Tibial nerve (tissue), 4 donors: ENCODE data around the gene LZTR1. TPM values are rescaled to one million over a fixed set of nuclear protein-coding genes. Genes with fewer than 3 reads are reported as not detected.

ENCODE experiments used
- DNase-seq, 2 donors: peaks; one replicate each; pipeline ENCODE4 v3.0.0-alpha.2; 2019; ENCODE audit warnings: low spot score in 2 of 2
- H3K27ac ChIP-seq, 4 donors: fragments of 200-600 bp; sonication (generic) in 3 of 4; one replicate each; pipeline ENCODE4 v1.5.1; 2017 to 2019; ENCODE audit warnings: mild to moderate bottlenecking in 1 of 4
- H3K27me3 ChIP-seq, 2 donors: fragments of 200-600 bp; sonication (generic) in 1 of 2; one replicate each; pipeline versions ENCODE4 v1.5.1 to v1.6.0; 2017 to 2019
- H3K36me3 ChIP-seq, 3 donors: fragments of 200-600 bp; sonication (generic); one replicate each; pipeline ENCODE4 v1.5.1; 2018 to 2019
- H3K4me1 ChIP-seq, 4 donors: fragments of 200-600 bp; sonication (generic) in 3 of 4; one replicate each; pipeline ENCODE4 v1.5.1; 2017 to 2019
- H3K4me3 ChIP-seq, 4 donors: fragments of 200-600 bp; sonication (generic) in 3 of 4; one replicate each; pipeline ENCODE4 v1.5.1; 2017 to 2019; ENCODE audit warnings: mild to moderate bottlenecking in 1 of 4, moderate library complexity in 1 of 4
- H3K9me3 ChIP-seq, 4 donors: fragments of 200-600 bp; sonication (generic) in 3 of 4; one replicate each; pipeline ENCODE4 v1.5.1; 2017 to 2019
- CTCF ChIP-seq, 5 experiments: fragments of 200-600 bp in 3 of 5; fragments of 450-650 bp in 2 of 5; sonication (generic) in 3 of 5; IDR thresholded peaks; one replicate each; pipeline ENCODE4 v1.5.1; 2016 to 2019; ENCODE audit warnings: antibody characterized with exemption in 5 of 5, mild to moderate bottlenecking in 3 of 5, moderate library complexity in 2 of 5
- EP300 ChIP-seq, 2 donors: sonication (generic); formaldehyde crosslinking; IDR thresholded peaks; one replicate each; pipeline ENCODE4 v1.6.1; 2017; ENCODE audit warnings: antibody characterized with exemption in 2 of 2, mild to moderate bottlenecking in 1 of 2
- POLR2A ChIP-seq, 2 donors: fragments of 450-650 bp; IDR thresholded peaks; one replicate each; pipeline ENCODE4 v1.6.1; 2017; ENCODE audit warnings: antibody characterized with exemption in 2 of 2, mild to moderate bottlenecking in 2 of 2, moderate library complexity in 2 of 2
- WGBS, 2 donors: methylation state at CpG; one replicate each; pipeline ENCODE4 v1.1.5; 2018; 5-methylcytosine and 5-hydroxymethylcytosine counted together
- total RNA-seq, 4 donors: library from RNA; depleted of rRNA; stranded (reverse); fragments of >200 nt; gene quantifications; one replicate each; pipeline ENCODE4 v1.1.0, GENCODE V29; 2016

LZTR1 gene
- total RNA-seq, 4 donors from 2014 or later: 59.8 to 127 (median 66.5) TPM

- H3K4me3 ChIP-seq: no peak overlapping the region
- H3K27ac ChIP-seq: no peak overlapping the region
- no peak for DNase-seq
- peaks cover 0 to 21% of the 10 kb centered on the region in 2 donors for H3K27me3 ChIP-seq
- H3K36me3 ChIP-seq: no peaks in the 10 kb centered on the region
- H3K4me1 ChIP-seq: no peaks in the 10 kb centered on the region
- no peaks in the 10 kb centered on the region for H3K9me3 ChIP-seq
- 85 to 87% methylated on average over 20 to 26 of the region's 27 CpGs for WGBS, 2 donors
- TF ChIP-seq EP300 (IDR thresholded peaks at IDR 0.05) (no peak), CTCF (IDR thresholded peaks at IDR 0.05) (no peak), POLR2A (IDR thresholded peaks at IDR 0.05) (no peak)
Measured at GRCh38 chr22:21025763-21026755, 44.0 kb downstream of the LZTR1 start.

GRCh38 chr22:21026783-21027692 is 44.9 kb downstream of the LZTR1 start:
- peaks cover 0 to 8% (median 4%) of the 10 kb centered on the region in 4 donors for H3K4me1 ChIP-seq
- TF ChIP-seq CTCF (IDR thresholded peaks at IDR 0.05) (no peak), POLR2A (IDR thresholded peaks at IDR 0.05) (no peak), EP300 (IDR thresholded peaks at IDR 0.05) (no peak)
- DNase-seq: no peak
- H3K4me3 ChIP-seq: no peak overlapping the region
- H3K27me3 ChIP-seq: peaks cover 0 to 29% of the 10 kb centered on the region in 2 donors
- WGBS, 2 donors: 66 to 69% methylated on average over 13 to 14 of the region's 14 CpGs
- H3K9me3 ChIP-seq: no peaks in the 10 kb centered on the region
- H3K36me3 ChIP-seq: no peaks in the 10 kb centered on the region
- H3K27ac ChIP-seq: no peak overlapping the region

GRCh38 chr22:21028277-21029251 is 46.5 kb downstream of the LZTR1 start:
- Histone ChIP-seq H3K27me3 (peaks cover 0 to 40% of the 10 kb centered on the region in 2 donors), H3K36me3 (no peaks in the 10 kb centered on the region), H3K4me1 (peaks cover 0 to 18% (median 9%) of the 10 kb centered on the region in 4 donors), H3K27ac (no peak overlapping the region), H3K9me3 (no peaks in the 10 kb centered on the region), H3K4me3 (no peak overlapping the region)
- TF ChIP-seq CTCF (IDR thresholded peaks at IDR 0.05) (no peak), POLR2A (IDR thresholded peaks at IDR 0.05) (no peak), EP300 (IDR thresholded peaks at IDR 0.05) (no peak)
- no peak for DNase-seq
- 87 to 100% methylated on average over 1 to 10 of the region's 13 CpGs for WGBS, 2 donors

- no peak for DNase-seq
Measured at GRCh38 chr22:21029486-21030025, 47.5 kb downstream of the LZTR1 start.

More at GRCh38 chr22:21029486-21030025, 47.5 kb downstream of the LZTR1 start:
- H3K27me3 ChIP-seq: peaks cover 0 to 40% of the 10 kb centered on the region in 2 donors
- H3K4me3 ChIP-seq: no peak overlapping the region
- peaks cover 0 to 18% (median 9%) of the 10 kb centered on the region in 4 donors for H3K4me1 ChIP-seq
- H3K27ac ChIP-seq: no peak overlapping the region
- TF ChIP-seq CTCF (IDR thresholded peaks at IDR 0.05) (no peak), POLR2A (IDR thresholded peaks at IDR 0.05) (no peak), EP300 (IDR thresholded peaks at IDR 0.05) (no peak)
- WGBS, 2 donors: 57 to 59% methylated on average over 12 of the region's 12 CpGs
- no peaks in the 10 kb centered on the region for H3K9me3 ChIP-seq
- H3K36me3 ChIP-seq: no peaks in the 10 kb centered on the region
